DND-41 (cell line): ENCODE measurements around the gene KRT77.

Experiments
- ATAC-seq: fragments of 200-7000 bp; cut with Tn5 transposase; 3 replicates; pipeline ENCODE4 v1.9.1; 2021; ENCODE audit warnings: low read depth; ENCODE audit not compliant: insufficient read depth
- DNase-seq: peaks from one replicate; pipeline ENCODE4 v3.0.0-alpha.2; 2020
- H2AFZ ChIP-seq: 2 replicates; pipeline ENCODE4 v1.6.0; 2012; ENCODE audit warnings: low read depth, low read length
- H3K27ac ChIP-seq: 2 replicates; pipeline ENCODE4 v1.5.1; 2012; ENCODE audit warnings: low read length, inconsistent platforms
- H3K27me3 ChIP-seq: fragments of 200-600 bp; sonication (generic); 2 replicates; pipeline ENCODE4 v1.6.0; 2012; ENCODE audit warnings: low read length, mild to moderate bottlenecking, inconsistent platforms; ENCODE audit not compliant: insufficient read depth, poor library complexity
- H3K36me3 ChIP-seq: 2 replicates; pipeline ENCODE4 v1.5.1; 2012; ENCODE audit warnings: low read length, inconsistent platforms; ENCODE audit not compliant: insufficient read depth
- H3K4me1 ChIP-seq: 2 replicates; pipeline ENCODE4 v1.5.1; 2012; ENCODE audit warnings: mild to moderate bottlenecking, low read length; ENCODE audit not compliant: insufficient read depth
- H3K4me2 ChIP-seq: 2 replicates; pipeline ENCODE4 v1.6.0; 2012; ENCODE audit warnings: mild to moderate bottlenecking, moderate library complexity, low read length, inconsistent platforms; ENCODE audit not compliant: insufficient read depth
- H3K4me3 ChIP-seq, 2 experiments: fragments of 200-600 bp in 1 of 2; shearing (Covaris generic) in 1 of 2; 2 replicates each; pipeline ENCODE4 v1.5.1; 2012 to 2016; ENCODE audit warnings: inconsistent platforms in 2 of 2, low read length in 2 of 2, mild to moderate bottlenecking in 2 of 2, low read depth in 1 of 2, moderate library complexity in 1 of 2
- H3K79me2 ChIP-seq: 2 replicates; pipeline ENCODE4 v1.6.0; 2012; ENCODE audit warnings: low read length, inconsistent platforms; ENCODE audit not compliant: insufficient read depth
- H3K9ac ChIP-seq: 2 replicates; pipeline ENCODE4 v1.6.0; 2012; ENCODE audit warnings: low read depth, mild to moderate bottlenecking, inconsistent platforms, low read length, moderate library complexity
- H3K9me3 ChIP-seq: 2 replicates; pipeline ENCODE4 v1.5.1; 2012; ENCODE audit warnings: low read length, moderate library complexity, mild to moderate bottlenecking, inconsistent platforms; ENCODE audit not compliant: insufficient read depth, severe bottlenecking
- H4K20me1 ChIP-seq: 2 replicates; pipeline ENCODE4 v1.6.0; 2012; ENCODE audit warnings: low read length; ENCODE audit not compliant: insufficient read depth
- CTCF ChIP-seq: IDR thresholded peaks from 2 replicates; pipeline ENCODE4 v1.5.1; 2012; ENCODE audit warnings: borderline replicate concordance, low read length, moderate library complexity, mild to moderate bottlenecking; ENCODE audit not compliant: poor library complexity, severe bottlenecking; ENCODE audit errors: extremely low read depth
- EZH2 ChIP-seq: IDR thresholded peaks from 3 replicates; pipeline ENCODE4 v1.6.1; 2012; ENCODE audit warnings: borderline replicate concordance, low read depth, mild to moderate bottlenecking, moderate library complexity, low read length, inconsistent platforms; ENCODE audit not compliant: severe bottlenecking

The KRT77 gene

GRCh38 chr12:52669426-52669825, 33.9 kb downstream of the KRT77 start:
- Histone ChIP-seq H3K27me3 (peaks cover 3% of the 10 kb centered on the region), H4K20me1 (no peaks in the 10 kb centered on the region), H2AFZ (no peak overlapping the region), H3K36me3 (no peaks in the 10 kb centered on the region), H3K27ac (no peak overlapping the region), H3K4me3 (no peak overlapping the region), H3K79me2 (no peaks in the 10 kb centered on the region), H3K9ac (no peak overlapping the region), H3K4me2 (no peak overlapping the region), H3K4me1 (no peaks in the 10 kb centered on the region), H3K9me3 (no peaks in the 10 kb centered on the region)
- no peak for ATAC-seq
- no peak for DNase-seq
- TF ChIP-seq CTCF (no peak), EZH2 (no peak)

DNA sequence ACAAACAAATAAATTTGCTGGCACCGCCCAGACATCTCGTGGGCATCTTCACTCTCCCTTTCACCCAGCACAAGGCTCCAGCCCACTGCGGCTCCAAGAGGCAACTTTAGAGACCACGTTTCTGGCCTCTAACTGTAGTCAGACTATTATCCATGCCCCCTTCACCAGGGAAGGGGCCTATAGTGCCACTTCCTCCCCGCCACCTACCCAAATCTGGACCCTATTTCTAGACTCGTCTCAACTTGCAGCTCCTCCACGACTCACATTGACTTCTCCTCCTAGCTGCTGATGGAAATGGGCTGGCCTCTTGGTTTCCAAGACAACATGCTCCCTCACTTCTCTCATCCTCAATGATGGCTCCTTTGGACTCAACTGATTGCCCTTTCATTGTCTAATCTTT, 35.4 kb downstream of the KRT77 start:
- no peak for DNase-seq
- Histone ChIP-seq H3K79me2 (no peaks in the 10 kb centered on the region), H2AFZ (no peak overlapping the region), H3K27ac (no peak overlapping the region), H3K9me3 (no peaks in the 10 kb centered on the region), H4K20me1 (no peaks in the 10 kb centered on the region), H3K4me3 (no peak overlapping the region), H3K4me2 (no peak overlapping the region), H3K4me1 (no peaks in the 10 kb centered on the region), H3K27me3 (peaks cover 6% of the 10 kb centered on the region), H3K9ac (no peak overlapping the region), H3K36me3 (no peaks in the 10 kb centered on the region)
- ATAC-seq = no peak
- TF ChIP-seq EZH2 (no peak), CTCF (no peak)

GRCh38 chr12:52667509-52667908, 35.8 kb downstream of the KRT77 start:
- peaks cover 7% of the 10 kb centered on the region for H3K27me3 ChIP-seq
- no peaks in the 10 kb centered on the region for H3K9me3 ChIP-seq
- H3K4me1 ChIP-seq = no peaks in the 10 kb centered on the region
- H3K79me2 ChIP-seq = no peaks in the 10 kb centered on the region
- H3K27ac ChIP-seq = no peak overlapping the region
- no peak overlapping the region for H3K4me2 ChIP-seq
- TF ChIP-seq EZH2 = no peak
- TF ChIP-seq CTCF = no peak
- H3K36me3 ChIP-seq = no peaks in the 10 kb centered on the region
- no peak overlapping the region for H3K4me3 ChIP-seq
- H3K9ac ChIP-seq = no peak overlapping the region
- DNase-seq (no peak), ATAC-seq (no peak)
- no peaks in the 10 kb centered on the region for H4K20me1 ChIP-seq
- no peak overlapping the region for H2AFZ ChIP-seq

- no peaks in the 10 kb centered on the region for H3K79me2 ChIP-seq
- H3K4me1 ChIP-seq = no peaks in the 10 kb centered on the region
- DNase-seq = no peak
- no peak for ATAC-seq
- H3K36me3 ChIP-seq = no peaks in the 10 kb centered on the region
- TF ChIP-seq EZH2 = no peak
- TF ChIP-seq CTCF = no peak
- H3K27me3 ChIP-seq = peaks cover 10% of the 10 kb centered on the region
- H3K27ac ChIP-seq = no peak overlapping the region
- no peak overlapping the region for H2AFZ ChIP-seq
- no peak overlapping the region for H3K9ac ChIP-seq
- no peaks in the 10 kb centered on the region for H4K20me1 ChIP-seq
- H3K4me2 ChIP-seq = no peak overlapping the region
- H3K4me3 ChIP-seq = no peak overlapping the region
- no peaks in the 10 kb centered on the region for H3K9me3 ChIP-seq
These were observed 36.9 kb downstream of the KRT77 start for GRCh38 chr12:52666471-52666870.
